ENCODE measurements around the gene TFEB.

Gene TFEB

GRCh38 chr6:41759905-41760579 is 24.6 kb upstream of the TFEB start:
- Histone ChIP-seq H3K4me1 (ENCODE audit: insufficient read depth, insufficient read length) (peaks cover 10% of the 10 kb centered on the region), H3K9ac (ENCODE audit: insufficient read length, low read depth) (peak overlapping the region; percentile 21), H3K27me3 (ENCODE audit: insufficient read depth, insufficient read length) (no peaks in the 10 kb centered on the region), H3K36me3 (ENCODE audit: insufficient read depth, insufficient read length, low read length) (no peaks in the 10 kb centered on the region), H3K4me3 (ENCODE audit: insufficient read length, low read depth) (no peak overlapping the region), H3K9me3 (ENCODE audit: insufficient read depth, low read length) (peaks cover 8% of the 10 kb centered on the region; the same call in 1 of the 2 replicates)
- DNase-seq (ENCODE audit: low read depth, low spot score): no peak
- TF ChIP-seq SUZ12 (IDR thresholded peaks at IDR 0.05; ENCODE audit: extremely low read depth, insufficient read depth, insufficient read length): no peak
- no peak for TF ChIP-seq YY1 (IDR thresholded peaks at IDR 0.05; ENCODE audit: insufficient read depth, insufficient read length)
- TF ChIP-seq ZNF274 (IDR thresholded peaks at IDR 0.05; ENCODE audit: low read depth, low read length): no peak

- no peaks in the 10 kb centered on the region for H3K36me3 ChIP-seq (ENCODE audit: insufficient read depth, insufficient read length, low read length)
- peaks cover 8% of the 10 kb centered on the region; the same call in 1 of the 2 replicates for H3K9me3 ChIP-seq (ENCODE audit: insufficient read depth, low read length)
- DNase-seq (ENCODE audit: low read depth, low spot score): no peak
- no peaks in the 10 kb centered on the region for H3K27me3 ChIP-seq (ENCODE audit: insufficient read depth, insufficient read length)
- peaks cover 9% of the 10 kb centered on the region for H3K4me1 ChIP-seq (ENCODE audit: insufficient read depth, insufficient read length)
- H3K4me3 ChIP-seq (ENCODE audit: insufficient read length, low read depth): no peak overlapping the region
- TF ChIP-seq SUZ12 (IDR thresholded peaks at IDR 0.05; ENCODE audit: extremely low read depth, insufficient read depth, insufficient read length): no peak
- TF ChIP-seq YY1 (IDR thresholded peaks at IDR 0.05; ENCODE audit: insufficient read depth, insufficient read length): no peak
- TF ChIP-seq ZNF274 (IDR thresholded peaks at IDR 0.05; ENCODE audit: low read depth, low read length): no peak
- no peak overlapping the region for H3K9ac ChIP-seq (ENCODE audit: insufficient read length, low read depth)
Measured at GRCh38 chr6:41759106-41759904, 23.9 kb upstream of the TFEB start.

- H3K36me3 ChIP-seq (ENCODE audit: insufficient read depth, insufficient read length, low read length): no peaks in the 10 kb centered on the region
- no peak for DNase-seq (ENCODE audit: low read depth, low spot score)
- no peak overlapping the region for H3K9ac ChIP-seq (ENCODE audit: insufficient read length, low read depth)
- peaks cover 7% of the 10 kb centered on the region for H3K4me1 ChIP-seq (ENCODE audit: insufficient read depth, insufficient read length)
- peaks cover 8% of the 10 kb centered on the region; the same call in 1 of the 2 replicates for H3K9me3 ChIP-seq (ENCODE audit: insufficient read depth, low read length)
- H3K4me3 ChIP-seq (ENCODE audit: insufficient read length, low read depth): no peak overlapping the region
- no peaks in the 10 kb centered on the region for H3K27me3 ChIP-seq (ENCODE audit: insufficient read depth, insufficient read length)
- TF ChIP-seq SUZ12 (IDR thresholded peaks at IDR 0.05; ENCODE audit: extremely low read depth, insufficient read depth, insufficient read length) (no peak), ZNF274 (IDR thresholded peaks at IDR 0.05; ENCODE audit: low read depth, low read length) (no peak), YY1 (IDR thresholded peaks at IDR 0.05; ENCODE audit: insufficient read depth, insufficient read length) (no peak)
Measured at GRCh38 chr6:41758641-41759035, 23.2 kb upstream of the TFEB start.

- peaks cover 7% of the 10 kb centered on the region for H3K4me1 ChIP-seq (ENCODE audit: insufficient read depth, insufficient read length)
- H3K4me3 ChIP-seq (ENCODE audit: insufficient read length, low read depth): no peak overlapping the region
- H3K9ac ChIP-seq (ENCODE audit: insufficient read length, low read depth): no peak overlapping the region
- no peaks in the 10 kb centered on the region for H3K36me3 ChIP-seq (ENCODE audit: insufficient read depth, insufficient read length, low read length)
- TF ChIP-seq SUZ12 (IDR thresholded peaks at IDR 0.05; ENCODE audit: extremely low read depth, insufficient read depth, insufficient read length) (no peak), YY1 (IDR thresholded peaks at IDR 0.05; ENCODE audit: insufficient read depth, insufficient read length) (no peak), ZNF274 (IDR thresholded peaks at IDR 0.05; ENCODE audit: low read depth, low read length) (no peak)
- H3K9me3 ChIP-seq (ENCODE audit: insufficient read depth, low read length): peaks cover 8% of the 10 kb centered on the region; the same call in 1 of the 2 replicates
- no peak for DNase-seq (ENCODE audit: low read depth, low spot score)
- no peaks in the 10 kb centered on the region for H3K27me3 ChIP-seq (ENCODE audit: insufficient read depth, insufficient read length)
Measured at GRCh38 chr6:41757931-41758640, 22.7 kb upstream of the TFEB start.

GRCh38 chr6:41757271-41757670 is 21.9 kb upstream of the TFEB start:
- Histone ChIP-seq H3K4me1 (ENCODE audit: insufficient read depth, insufficient read length) (peaks cover 7% of the 10 kb centered on the region), H3K4me3 (ENCODE audit: insufficient read length, low read depth) (no peak overlapping the region), H3K9ac (ENCODE audit: insufficient read length, low read depth) (no peak overlapping the region), H3K9me3 (ENCODE audit: insufficient read depth, low read length) (peaks cover 8% of the 10 kb centered on the region; the same call in 1 of the 2 replicates), H3K27me3 (ENCODE audit: insufficient read depth, insufficient read length) (no peaks in the 10 kb centered on the region), H3K36me3 (ENCODE audit: insufficient read depth, insufficient read length, low read length) (no peaks in the 10 kb centered on the region)
- DNase-seq (ENCODE audit: low read depth, low spot score): no peak
- TF ChIP-seq SUZ12 (IDR thresholded peaks at IDR 0.05; ENCODE audit: extremely low read depth, insufficient read depth, insufficient read length): no peak
- no peak for TF ChIP-seq ZNF274 (IDR thresholded peaks at IDR 0.05; ENCODE audit: low read depth, low read length)
- TF ChIP-seq YY1 (IDR thresholded peaks at IDR 0.05; ENCODE audit: insufficient read depth, insufficient read length): no peak

- peaks cover 7% of the 10 kb centered on the region for H3K4me1 ChIP-seq (ENCODE audit: insufficient read depth, insufficient read length)
- no peaks in the 10 kb centered on the region for H3K27me3 ChIP-seq (ENCODE audit: insufficient read depth, insufficient read length)
- DNase-seq (ENCODE audit: low read depth, low spot score): no peak
- H3K9me3 ChIP-seq (ENCODE audit: insufficient read depth, low read length): peaks cover 8% of the 10 kb centered on the region; the same call in 1 of the 2 replicates
- H3K9ac ChIP-seq (ENCODE audit: insufficient read length, low read depth): no peak overlapping the region
- TF ChIP-seq SUZ12 (IDR thresholded peaks at IDR 0.05; ENCODE audit: extremely low read depth, insufficient read depth, insufficient read length) (no peak), ZNF274 (IDR thresholded peaks at IDR 0.05; ENCODE audit: low read depth, low read length) (no peak), YY1 (IDR thresholded peaks at IDR 0.05; ENCODE audit: insufficient read depth, insufficient read length) (no peak)
- H3K4me3 ChIP-seq (ENCODE audit: insufficient read length, low read depth): no peak overlapping the region
- no peaks in the 10 kb centered on the region for H3K36me3 ChIP-seq (ENCODE audit: insufficient read depth, insufficient read length, low read length)
Measured at GRCh38 chr6:41756354-41756753, 20.9 kb upstream of the TFEB start.

All from NT2/D1 (cell line).